Measurements from ENCODE around the gene FOXP1.

GRCh38 chr3:71033681-71034220 is 549.8 kb downstream of the FOXP1 start:
- TF ChIP-seq POLR2A (IDR thresholded peaks at IDR 0.05), result no peak
- no peak for TF ChIP-seq CTCF (IDR thresholded peaks at IDR 0.05 in 4 of 5, conservative IDR thresholded peaks at IDR 0.05 in 1 of 5)
